PC-3 (cell line): ENCODE measurements around the gene CAMTA1. TPM values are rescaled to one million over a fixed set of nuclear protein-coding genes. Genes with fewer than 3 reads are reported as not detected.

Experiments
- ATAC-seq: fragments of 200-7000 bp; cut with Tn5 transposase; 2 replicates; pipeline ENCODE4 v1.9.1; 2020; ENCODE audit warnings: mild to moderate bottlenecking, moderate library complexity
- BruUV-seq: library from RNA; stranded (reverse); fragments of 400-500 nt; replicated peaks from 2 replicates; lab custom pipeline; 2021; lab: Mats Ljungman, UMichigan
- CTCF ChIA-PET: fragments of 300-600 bp; sonication (Branson Sonifier 250); formaldehyde crosslinking; loops from one replicate; lab custom pipeline; 2022; ENCODE audit warnings: antibody characterized with exemption; lab: Charles Lee
- POLR2A ChIA-PET: fragments of 300-600 bp; sonication (Branson Sonifier 250); formaldehyde crosslinking; loops from one replicate; lab custom pipeline; 2022; ENCODE audit warnings: antibody characterized with exemption; ENCODE audit not compliant: unreplicated experiment; lab: Charles Lee
- DNase-seq: peaks from one replicate; pipeline ENCODE4 v3.0.0-alpha.2; 2015
- H2AFZ ChIP-seq: fragments of 300-600 bp; sonication (generic); 2 replicates; pipeline ENCODE4 v1.6.0; 2016; ENCODE audit warnings: antibody characterized with exemption, low read length
- H3F3A ChIP-seq: fragments of 300-600 bp; sonication (generic); one replicate; pipeline ENCODE4 v1.6.0; 2017; ENCODE audit warnings: antibody characterized with exemption, low read length, control low read depth, mild to moderate bottlenecking; ENCODE audit not compliant: unreplicated experiment
- H3K27ac ChIP-seq: fragments of 300-600 bp; sonication (generic); 2 replicates; pipeline ENCODE4 v1.5.1; 2016; ENCODE audit warnings: mild to moderate bottlenecking, low read length
- H3K27me3 ChIP-seq: fragments of 300-600 bp; sonication (generic); 2 replicates; pipeline ENCODE4 v1.6.1; 2016; ENCODE audit warnings: low read length, mixed read lengths
- H3K36me3 ChIP-seq: fragments of 300-600 bp; sonication (generic); 2 replicates; pipeline ENCODE4 v1.6.1; 2016; ENCODE audit warnings: low read depth, mixed run types, low read length, mixed read lengths
- H3K4me1 ChIP-seq: fragments of 300-600 bp; sonication (generic); 2 replicates; pipeline ENCODE4 v1.5.1; 2016; ENCODE audit warnings: low read length; ENCODE audit not compliant: insufficient read depth
- H3K4me2 ChIP-seq: fragments of 300-600 bp; sonication (generic); 2 replicates; pipeline ENCODE4 v1.6.0; 2016; ENCODE audit warnings: low read length
- H3K4me3 ChIP-seq: fragments of 300-600 bp; sonication (generic); 2 replicates; pipeline ENCODE4 v1.5.1; 2016; ENCODE audit warnings: mild to moderate bottlenecking, low read length, mixed read lengths
- H3K79me2 ChIP-seq: fragments of 300-600 bp; sonication (generic); 2 replicates; pipeline ENCODE4 v1.6.1; 2017; ENCODE audit warnings: low read length, mixed read lengths
- H3K9ac ChIP-seq: fragments of 300-600 bp; sonication (generic); 2 replicates; pipeline ENCODE4 v1.6.0; 2016; ENCODE audit warnings: mild to moderate bottlenecking, low read length
- H3K9me2 ChIP-seq: fragments of 300-600 bp; sonication (generic); replicated peaks from 2 replicates; pipeline ENCODE4 v1.6.1; 2016; ENCODE audit warnings: mixed run types, low read length, mixed read lengths
- H3K9me3 ChIP-seq: fragments of 300-600 bp; sonication (generic); 2 replicates; pipeline ENCODE4 v1.6.1; 2016; ENCODE audit warnings: low read length, mixed read lengths
- H4K20me1 ChIP-seq: fragments of 300-600 bp; sonication (generic); 2 replicates; pipeline ENCODE4 v1.6.1; 2016; ENCODE audit warnings: low read length, mixed read lengths
- EZH2 ChIP-seq: fragments of 300-600 bp; sonication (generic); IDR thresholded peaks from one replicate; pipeline ENCODE4 v1.6.1; 2017; ENCODE audit warnings: antibody characterized with exemption, mild to moderate bottlenecking, low read length; ENCODE audit not compliant: unreplicated experiment
- EZH2phosphoT487 ChIP-seq: fragments of 300-600 bp; sonication (generic); IDR thresholded peaks from 2 replicates; pipeline ENCODE4 v1.6.1; 2018; ENCODE audit warnings: mild to moderate bottlenecking, antibody characterized with exemption, low read length, borderline replicate concordance
- intact Hi-C: fragments of 100-400 bp; cut with micrococcal nuclease; formaldehyde crosslinking; loops from 2 replicates; pipeline ENCODE4 v1.9.0; 2023
- total RNA-seq: library from RNA; depleted of rRNA; stranded (reverse); fragments of >200 nt; gene quantifications from 2 replicates; pipeline ENCODE4 v1.2.3, GENCODE V29; 2014
- TF ChIP-seq, protein P1 (sequence below): fragments of 300-600 bp; sonication (generic); conservative IDR thresholded peaks from 2 replicates; pipeline ENCODE4 v1.5.1; 2017; ENCODE audit warnings: antibody characterized with exemption, low read depth, mild to moderate bottlenecking, low read length

The CAMTA1 gene
- total RNA-seq, 1 experiment from 2014 or later, result 40.8 TPM

DNA sequence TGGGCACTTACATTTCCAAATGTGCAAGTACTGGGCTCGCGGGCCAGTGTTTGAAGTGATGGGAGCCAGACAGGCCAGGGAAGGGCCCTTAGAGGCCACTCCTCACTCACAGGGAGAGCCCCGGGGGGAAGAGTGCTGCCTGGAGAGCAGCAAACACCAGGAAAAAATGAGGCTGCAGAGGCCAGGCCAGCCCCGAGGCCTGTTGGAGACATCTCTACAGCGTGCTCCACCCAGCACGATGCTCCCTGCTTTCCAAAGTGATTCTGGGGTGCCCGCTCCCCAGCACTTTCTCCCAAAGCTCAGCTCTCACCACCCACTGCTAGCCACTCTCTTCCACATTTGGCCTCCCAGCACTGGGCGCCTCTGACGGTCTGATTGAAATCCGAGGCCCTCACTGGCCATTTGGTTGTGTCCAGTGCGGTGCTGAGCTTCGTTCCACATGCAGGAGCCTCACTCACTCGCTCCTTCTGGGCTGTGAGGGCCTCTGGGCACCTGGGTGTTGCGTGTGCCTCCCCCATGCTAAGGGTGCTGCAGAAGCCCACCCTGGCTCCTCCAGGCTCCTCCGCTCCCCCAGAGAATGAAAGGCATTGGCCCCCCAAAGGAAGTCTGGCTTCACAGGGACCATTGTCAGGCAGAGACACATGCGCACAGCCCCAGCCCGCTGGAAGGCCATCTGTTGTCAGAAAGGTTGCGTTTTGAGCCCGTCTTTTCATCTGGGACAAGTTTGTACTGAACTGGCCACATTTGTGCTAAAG is 600.4 kb downstream of the CAMTA1 start:
- intact Hi-C loops, result no loop called here
- Histone ChIP-seq H3K27me3 (no peaks in the 10 kb centered on the region), H3K4me3 (no peak overlapping the region), H3K9me3 (no peaks in the 10 kb centered on the region), H3K4me2 (no peak overlapping the region), H3K4me1 (peaks cover 24% of the 10 kb centered on the region), H4K20me1 (no peaks in the 10 kb centered on the region), H3F3A (no peaks in the 10 kb centered on the region), H3K9me2 (no peaks in the 10 kb centered on the region), H3K27ac (no peak overlapping the region), H3K9ac (no peak overlapping the region), H3K36me3 (no peaks in the 10 kb centered on the region), H3K79me2 (no peaks in the 10 kb centered on the region), H2AFZ (no peak overlapping the region)
- CTCF ChIA-PET, result no interaction called here
- ATAC-seq, result no peak
- DNase-seq, result no peak
- TF ChIP-seq EZH2phosphoT487 (no peak), EZH2 (no peak)
- TF ChIP-seq, protein P1, sequence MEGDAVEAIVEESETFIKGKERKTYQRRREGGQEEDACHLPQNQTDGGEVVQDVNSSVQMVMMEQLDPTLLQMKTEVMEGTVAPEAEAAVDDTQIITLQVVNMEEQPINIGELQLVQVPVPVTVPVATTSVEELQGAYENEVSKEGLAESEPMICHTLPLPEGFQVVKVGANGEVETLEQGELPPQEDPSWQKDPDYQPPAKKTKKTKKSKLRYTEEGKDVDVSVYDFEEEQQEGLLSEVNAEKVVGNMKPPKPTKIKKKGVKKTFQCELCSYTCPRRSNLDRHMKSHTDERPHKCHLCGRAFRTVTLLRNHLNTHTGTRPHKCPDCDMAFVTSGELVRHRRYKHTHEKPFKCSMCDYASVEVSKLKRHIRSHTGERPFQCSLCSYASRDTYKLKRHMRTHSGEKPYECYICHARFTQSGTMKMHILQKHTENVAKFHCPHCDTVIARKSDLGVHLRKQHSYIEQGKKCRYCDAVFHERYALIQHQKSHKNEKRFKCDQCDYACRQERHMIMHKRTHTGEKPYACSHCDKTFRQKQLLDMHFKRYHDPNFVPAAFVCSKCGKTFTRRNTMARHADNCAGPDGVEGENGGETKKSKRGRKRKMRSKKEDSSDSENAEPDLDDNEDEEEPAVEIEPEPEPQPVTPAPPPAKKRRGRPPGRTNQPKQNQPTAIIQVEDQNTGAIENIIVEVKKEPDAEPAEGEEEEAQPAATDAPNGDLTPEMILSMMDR, result no peak
- POLR2A ChIA-PET, result no interaction called here
- BruUV-seq, result no TSS peak

DNA sequence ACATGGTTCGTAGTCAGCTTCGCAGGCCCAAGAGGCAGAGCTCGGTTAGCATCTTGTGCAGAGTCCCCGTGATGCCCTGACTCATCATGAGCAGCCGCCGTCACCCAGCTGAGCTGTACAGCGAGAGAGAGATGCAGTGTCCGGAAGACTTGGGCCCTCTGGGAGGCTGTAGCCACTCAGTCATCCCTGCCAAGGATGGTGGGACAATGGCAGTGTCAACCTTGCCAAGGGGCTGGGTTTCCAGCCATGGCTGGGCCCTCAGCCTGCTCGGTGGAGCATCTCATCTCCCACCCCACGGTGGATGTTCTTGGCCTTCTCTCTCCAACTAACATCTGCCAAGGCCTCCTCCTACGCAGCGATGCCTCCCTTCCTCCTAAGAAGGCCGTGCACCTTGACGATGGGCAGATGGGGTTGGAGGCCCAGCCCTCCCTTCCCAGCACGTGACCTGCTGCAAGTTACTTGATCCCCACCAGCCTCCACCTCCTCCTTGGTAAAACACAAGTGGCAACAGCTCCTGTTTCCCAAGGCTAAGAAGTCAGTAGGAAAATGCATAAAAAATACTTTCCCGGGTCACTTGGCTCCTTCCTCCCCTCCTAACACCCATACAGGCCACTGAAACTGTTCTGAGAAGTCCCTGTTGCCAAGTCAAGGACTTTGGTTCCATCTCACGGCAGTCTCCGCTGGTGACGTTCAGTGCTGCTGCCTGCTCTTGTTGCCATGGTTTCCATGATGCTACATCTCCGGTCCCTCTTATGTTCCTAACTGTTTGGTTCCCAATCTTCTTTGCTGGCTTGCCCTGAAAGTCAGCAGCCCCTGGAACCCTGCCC is 601.2 kb downstream of the CAMTA1 start:
- DNase-seq (no peak), ATAC-seq (no peak)
- H3F3A ChIP-seq, result no peaks in the 10 kb centered on the region
- no TSS peak for BruUV-seq
- H3K9me2 ChIP-seq, result no peaks in the 10 kb centered on the region
- POLR2A ChIA-PET, result no interaction called here
- H3K79me2 ChIP-seq, result no peaks in the 10 kb centered on the region
- TF ChIP-seq EZH2, result no peak
- no peak for TF ChIP-seq EZH2phosphoT487
- TF ChIP-seq, protein P1, result no peak
- H2AFZ ChIP-seq, result no peak overlapping the region
- H3K4me3 ChIP-seq, result no peak overlapping the region
- no peaks in the 10 kb centered on the region for H3K36me3 ChIP-seq
- H3K9me3 ChIP-seq, result no peaks in the 10 kb centered on the region
- CTCF ChIA-PET, result no interaction called here
- H3K9ac ChIP-seq, result no peak overlapping the region
- H3K4me2 ChIP-seq, result no peak overlapping the region
- no peak overlapping the region for H3K27ac ChIP-seq
- no peaks in the 10 kb centered on the region for H3K27me3 ChIP-seq
- no peaks in the 10 kb centered on the region for H4K20me1 ChIP-seq
- intact Hi-C loops, result no loop called here
- H3K4me1 ChIP-seq, result peaks cover 24% of the 10 kb centered on the region
